GM06990 (cell line): ENCODE results near the gene ZSWIM1.

Source experiments
- DNase-seq: peaks from one replicate; pipeline ENCODE4 v3.0.0-alpha.2; 2011; ENCODE audit not compliant: insufficient read length; ENCODE audit errors: extremely low read depth
- H3K27me3 ChIP-seq: replicated peaks from 2 replicates; pipeline ENCODE4 v1.6.0; 2011; ENCODE audit warnings: low read length; ENCODE audit not compliant: control insufficient read depth, insufficient read depth
- H3K36me3 ChIP-seq: 2 replicates; pipeline ENCODE4 v1.5.1; 2011; ENCODE audit warnings: low read length; ENCODE audit not compliant: control insufficient read depth, insufficient read depth
- H3K4me3 ChIP-seq: replicated peaks from 2 replicates; pipeline ENCODE4 v1.5.1; 2011; ENCODE audit warnings: low read depth, mild to moderate bottlenecking, control low read depth, low read length
- TF ChIP-seq, protein P1 (sequence below): IDR thresholded peaks from 2 replicates; pipeline ENCODE4 v1.5.1; 2011; ENCODE audit warnings: low read length, control low read depth, mild to moderate bottlenecking, inconsistent platforms; ENCODE audit not compliant: insufficient read depth, poor library complexity, severe bottlenecking

The ZSWIM1 gene

GRCh38 chr20:45880988-45881788 lies at the start of gene ZSWIM1:
ZSWIM1 (plus strand) TSS chr20:45881227; CDS start chr20:45882593, 1,366 bp downstream.
- Histone ChIP-seq H3K27me3 (no peaks in the 10 kb centered on the region), H3K36me3 (peaks cover 18% of the 10 kb centered on the region), H3K4me3 (peak within 1 kb of the TSS; percentile 92)
- TF ChIP-seq, protein P1, sequence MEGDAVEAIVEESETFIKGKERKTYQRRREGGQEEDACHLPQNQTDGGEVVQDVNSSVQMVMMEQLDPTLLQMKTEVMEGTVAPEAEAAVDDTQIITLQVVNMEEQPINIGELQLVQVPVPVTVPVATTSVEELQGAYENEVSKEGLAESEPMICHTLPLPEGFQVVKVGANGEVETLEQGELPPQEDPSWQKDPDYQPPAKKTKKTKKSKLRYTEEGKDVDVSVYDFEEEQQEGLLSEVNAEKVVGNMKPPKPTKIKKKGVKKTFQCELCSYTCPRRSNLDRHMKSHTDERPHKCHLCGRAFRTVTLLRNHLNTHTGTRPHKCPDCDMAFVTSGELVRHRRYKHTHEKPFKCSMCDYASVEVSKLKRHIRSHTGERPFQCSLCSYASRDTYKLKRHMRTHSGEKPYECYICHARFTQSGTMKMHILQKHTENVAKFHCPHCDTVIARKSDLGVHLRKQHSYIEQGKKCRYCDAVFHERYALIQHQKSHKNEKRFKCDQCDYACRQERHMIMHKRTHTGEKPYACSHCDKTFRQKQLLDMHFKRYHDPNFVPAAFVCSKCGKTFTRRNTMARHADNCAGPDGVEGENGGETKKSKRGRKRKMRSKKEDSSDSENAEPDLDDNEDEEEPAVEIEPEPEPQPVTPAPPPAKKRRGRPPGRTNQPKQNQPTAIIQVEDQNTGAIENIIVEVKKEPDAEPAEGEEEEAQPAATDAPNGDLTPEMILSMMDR, result no peak
- DNase-seq, result peak; percentile 95

GRCh38 chr20:45832619-45833018 lies 48.4 kb upstream of the ZSWIM1 start:
- TF ChIP-seq, protein P1, result no peak
- H3K4me3 ChIP-seq, result no peak overlapping the region
- no peaks in the 10 kb centered on the region; the same call in 1 of the 2 replicates for H3K36me3 ChIP-seq
- no peaks in the 10 kb centered on the region for H3K27me3 ChIP-seq
- DNase-seq, result no peak

DNA sequence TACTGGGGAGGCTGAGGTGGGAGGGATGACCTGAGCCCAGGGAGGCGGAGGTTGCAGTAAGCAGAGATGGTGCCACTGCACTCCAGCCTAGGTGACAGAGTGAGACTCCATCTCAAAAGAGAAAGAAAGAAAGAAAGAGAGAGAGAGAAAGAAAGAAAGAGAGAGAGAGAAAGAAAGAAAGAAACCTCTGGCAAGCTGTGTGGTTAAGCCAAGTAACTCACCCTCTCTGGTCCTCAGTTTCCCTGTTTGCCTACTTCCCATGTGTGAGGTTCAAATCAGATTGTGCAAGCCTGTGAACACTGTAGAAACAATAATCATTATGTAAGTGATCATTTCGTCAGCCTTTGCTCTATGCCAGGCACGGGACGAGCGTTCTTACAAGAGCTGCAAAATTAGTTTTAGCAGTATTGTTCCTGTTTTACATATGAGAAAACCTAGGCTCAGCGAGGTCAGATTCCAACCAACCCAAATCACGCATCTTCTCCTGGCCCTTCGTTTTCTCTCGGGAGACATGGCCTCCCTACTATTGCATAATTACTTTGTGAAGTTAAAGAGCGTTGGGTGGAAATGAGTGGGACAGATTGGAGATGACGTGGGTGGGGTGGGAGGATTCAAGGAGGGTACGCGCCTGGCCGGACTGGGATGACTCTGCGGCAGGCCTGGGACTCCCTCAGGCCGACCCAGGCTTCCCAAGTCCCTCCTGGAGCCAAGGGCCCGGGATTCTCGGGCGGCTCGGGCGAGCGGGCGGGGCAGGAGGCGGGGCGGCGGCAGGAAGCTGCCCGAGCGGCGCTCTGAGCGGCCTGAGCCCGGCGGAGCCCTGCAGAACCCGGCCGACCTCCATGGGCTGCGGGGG lies 47.8 kb upstream of the ZSWIM1 start, which contains the start of gene SNX21:
TSS of gene SNX21 (plus strand) at position 770 of the 853 bp plus-strand sequence. CDS start 121 bp downstream, outside the sequence.
- TF ChIP-seq, protein P1, result no peak
- Histone ChIP-seq H3K4me3 (peak within 1 kb of the TSS; percentile 71), H3K36me3 (no peaks in the 10 kb centered on the region; the same call in 1 of the 2 replicates), H3K27me3 (no peaks in the 10 kb centered on the region)
- DNase-seq, result peak; percentile 54

- TF ChIP-seq, protein P1, result no peak
- Histone ChIP-seq H3K27me3 (no peaks in the 10 kb centered on the region), H3K4me3 (peak overlapping the region; percentile 71), H3K36me3 (no peaks in the 10 kb centered on the region; the same call in 1 of the 2 replicates)
- peak; percentile 60 for DNase-seq
Measured at GRCh38 chr20:45833883-45834796, 46.9 kb upstream of the ZSWIM1 start.

- TF ChIP-seq, protein P1, result no peak
- DNase-seq, result no peak
- no peaks in the 10 kb centered on the region; the same call in 1 of the 2 replicates for H3K36me3 ChIP-seq
- H3K27me3 ChIP-seq, result no peaks in the 10 kb centered on the region
- H3K4me3 ChIP-seq, result no peak overlapping the region
Measured at GRCh38 chr20:45834797-45835161, 46.2 kb upstream of the ZSWIM1 start.
